SK-N-SH (cell line): ENCODE results near the gene MRPS23. TPM values are rescaled to one million over a fixed set of nuclear protein-coding genes. Genes with fewer than 3 reads are reported as not detected.
A peak's percentile ranks its signal among the peaks of the same experiment; 100 is the strongest.

Experiments used
- CTCF ChIA-PET: fragments of 300-600, 350-600 bp; formaldehyde crosslinking; extraction: SDS; loops from one replicate; lab custom pipeline; 2021; lab: Yijun Ruan, JAX
- POLR2A ChIA-PET: fragments of 350-600 bp; sonication (Branson Sonifier 250); formaldehyde crosslinking; extraction: SDS; loops from one replicate; lab custom pipeline; 2020; ENCODE audit warnings: antibody characterized with exemption, inconsistent platforms; lab: Yijun Ruan, JAX
- DNase-seq: peaks from one replicate; pipeline ENCODE4 v3.0.0; 2012
- H2AFZ ChIP-seq: fragments of 200-600 bp; sonication (generic); 2 replicates; pipeline ENCODE4 v1.8.1; 2016; ENCODE audit warnings: antibody characterized with exemption, mild to moderate bottlenecking, low read depth
- H3F3A ChIP-seq: fragments of 200-600 bp; sonication (generic); replicated peaks from 2 replicates; pipeline ENCODE3; 2016; ENCODE audit warnings: antibody characterized with exemption, mild to moderate bottlenecking; ENCODE audit not compliant: insufficient read depth
- H3K27ac ChIP-seq, 2 experiments: fragments of 200-500 bp in 1 of 2; fragments of 200-600 bp in 1 of 2; sonication (Bioruptor generic) in 1 of 2; sonication (generic), shearing (Covaris generic) in 1 of 2; 2 replicates each; pipeline versions ENCODE4 v1.5.1 to v1.6.1; 2014 to 2016; ENCODE audit warnings: low read depth in 2 of 2, inconsistent platforms in 1 of 2, low read length in 1 of 2, mild to moderate bottlenecking in 1 of 2, mixed read lengths in 1 of 2
- H3K27me3 ChIP-seq: fragments of 200-600 bp; sonication (generic), shearing (Covaris generic); 2 replicates; pipeline ENCODE4 v1.6.1; 2016; ENCODE audit warnings: mixed run types; ENCODE audit not compliant: insufficient read depth
- H3K36me3 ChIP-seq, 2 experiments: fragments of 200-500 bp in 1 of 2; fragments of 200-600 bp in 1 of 2; sonication (Bioruptor generic) in 1 of 2; sonication (generic) in 1 of 2; replicated peaks in 1 of 2; 2 replicates each; pipeline versions ENCODE3 to v1.5.1; 2014 to 2016; ENCODE audit warnings: low read length in 1 of 2, mild to moderate bottlenecking in 1 of 2; ENCODE audit not compliant: insufficient read depth in 2 of 2, control insufficient read depth in 1 of 2
- H3K4me1 ChIP-seq, 2 experiments: fragments of 200-500 bp in 1 of 2; fragments of 200-600 bp in 1 of 2; sonication (Bioruptor generic) in 1 of 2; sonication (generic), shearing (Covaris generic) in 1 of 2; 2 replicates each; pipeline versions ENCODE4 v1.5.1 to v1.6.1; 2014 to 2016; ENCODE audit warnings: low read depth in 1 of 2, low read length in 1 of 2, mixed run types in 1 of 2; ENCODE audit not compliant: insufficient read depth in 2 of 2, control insufficient read depth in 1 of 2
- H3K4me2 ChIP-seq: fragments of 200-600 bp; sonication (generic), shearing (Covaris generic); 2 replicates; pipeline ENCODE4 v1.6.1; 2017; ENCODE audit warnings: mixed run types
- H3K4me3 ChIP-seq, 2 experiments: fragments of 200-500 bp in 1 of 2; fragments of 200-600 bp in 1 of 2; sonication (Bioruptor generic) in 1 of 2; sonication (generic), shearing (Covaris generic) in 1 of 2; 2 replicates each; pipeline versions ENCODE4 v1.5.1 to v1.8.1; 2014 to 2016; ENCODE audit warnings: low read depth in 2 of 2, inconsistent platforms in 1 of 2, low read length in 1 of 2, mild to moderate bottlenecking in 1 of 2, mixed read lengths in 1 of 2, moderate library complexity in 1 of 2
- H3K79me2 ChIP-seq: fragments of 200-600 bp; sonication (generic); 2 replicates; pipeline ENCODE4 v1.8.1; 2017; ENCODE audit warnings: mild to moderate bottlenecking; ENCODE audit not compliant: insufficient read depth
- H3K9ac ChIP-seq: fragments of 200-600 bp; sonication (generic); 2 replicates; pipeline ENCODE4 v1.6.1; 2017; ENCODE audit warnings: mixed run types
- H3K9me2 ChIP-seq: fragments of 200-600 bp; sonication (generic); 2 replicates; pipeline ENCODE4 v1.6.1; 2017; ENCODE audit warnings: mixed run types
- H3K9me3 ChIP-seq: fragments of 200-600 bp; sonication (generic); 2 replicates; pipeline ENCODE4 v1.6.1; 2017; ENCODE audit warnings: mixed run types, mild to moderate bottlenecking, moderate library complexity
- H4K20me1 ChIP-seq: fragments of 200-600 bp; sonication (generic); 2 replicates; pipeline ENCODE4 v1.6.1; 2017; ENCODE audit warnings: mild to moderate bottlenecking, mixed run types; ENCODE audit not compliant: insufficient read depth
- ELF1 ChIP-seq: IDR thresholded peaks from 2 replicates; pipeline ENCODE4 v1.4.0; 2012
- FOSL2 ChIP-seq: IDR thresholded peaks from 2 replicates; pipeline ENCODE4 v1.4.0; 2012; ENCODE audit warnings: low read depth, mild to moderate bottlenecking, moderate library complexity, borderline replicate concordance
- FOXJ3 ChIP-seq: sonication (generic); formaldehyde crosslinking; IDR thresholded peaks from 2 replicates; pipeline ENCODE4 v1.5.1; 2020; ENCODE audit warnings: mild to moderate bottlenecking, missing genetic modification reagents
- FOXM1 ChIP-seq: IDR thresholded peaks from 2 replicates; pipeline ENCODE4 v1.4.0; 2012; ENCODE audit warnings: low read depth, mild to moderate bottlenecking
- GABPA ChIP-seq: IDR thresholded peaks from 2 replicates; pipeline ENCODE4 v1.4.0; 2012; ENCODE audit warnings: low read depth, mild to moderate bottlenecking
- GATA2 ChIP-seq: sonication (generic); formaldehyde crosslinking; IDR thresholded peaks from 2 replicates; pipeline ENCODE4 v1.5.0; 2020; ENCODE audit warnings: mild to moderate bottlenecking, missing genetic modification reagents
- MAX ChIP-seq: IDR thresholded peaks from 2 replicates; pipeline ENCODE4 v1.4.0; 2012; ENCODE audit warnings: low read depth
- MEF2A ChIP-seq: IDR thresholded peaks from 2 replicates; pipeline ENCODE4 v1.4.0; 2012; ENCODE audit warnings: low read depth, borderline replicate concordance
- MXI1 ChIP-seq: IDR thresholded peaks from 2 replicates; pipeline ENCODE4 v1.6.1; 2012; ENCODE audit warnings: mild to moderate bottlenecking, low read depth, low read length, improper control_type of control experiment
- NRF1 ChIP-seq: IDR thresholded peaks from 2 replicates; pipeline ENCODE4 v1.6.1; 2012; ENCODE audit warnings: low read depth, mild to moderate bottlenecking, low read length
- RAD21 ChIP-seq: IDR thresholded peaks from 2 replicates; pipeline ENCODE4 v1.6.1; 2012; ENCODE audit warnings: mild to moderate bottlenecking, low read length
- RCOR1 ChIP-seq: fragments of 150-350 bp; IDR thresholded peaks from 2 replicates; pipeline ENCODE4 v1.6.1; 2017; ENCODE audit warnings: antibody characterized with exemption, low read length
- REST ChIP-seq: IDR thresholded peaks from 2 replicates; pipeline ENCODE4 v1.6.1; 2012; ENCODE audit warnings: mild to moderate bottlenecking, low read depth, low read length, moderate library complexity
- RFX5 ChIP-seq: IDR thresholded peaks from 2 replicates; pipeline ENCODE4 v1.6.1; 2012; ENCODE audit warnings: mild to moderate bottlenecking, improper control_type of control experiment, low read length
- RXRA ChIP-seq: IDR thresholded peaks from 2 replicates; pipeline ENCODE4 v1.4.0; 2012; ENCODE audit warnings: low read depth, mild to moderate bottlenecking, borderline replicate concordance
- SIN3A ChIP-seq: IDR thresholded peaks from 2 replicates; pipeline ENCODE4 v1.6.1; 2012; ENCODE audit warnings: low read depth, mild to moderate bottlenecking, low read length, moderate library complexity, borderline replicate concordance
- SMC3 ChIP-seq: IDR thresholded peaks from 2 replicates; pipeline ENCODE4 v1.6.1; 2012; ENCODE audit warnings: low read depth, low read length, improper control_type of control experiment
- TAF1 ChIP-seq: IDR thresholded peaks from 2 replicates; pipeline ENCODE4 v1.6.1; 2012; ENCODE audit warnings: low read depth, mild to moderate bottlenecking, low read length, moderate library complexity, borderline replicate concordance
- TCF12 ChIP-seq: IDR thresholded peaks from 2 replicates; pipeline ENCODE4 v1.4.0; 2012
- TEAD4 ChIP-seq: IDR thresholded peaks from 2 replicates; pipeline ENCODE4 v1.4.0; 2012; ENCODE audit warnings: mild to moderate bottlenecking, borderline replicate concordance; ENCODE audit not compliant: insufficient read depth
- YY1 ChIP-seq: IDR thresholded peaks from 2 replicates; pipeline ENCODE4 v1.4.0; 2012; ENCODE audit warnings: low read depth, mild to moderate bottlenecking
- ZBTB33 ChIP-seq: IDR thresholded peaks from 2 replicates; pipeline ENCODE4 v1.4.0; 2012; ENCODE audit warnings: low read depth, borderline replicate concordance
- WGBS: methylation state at CpG from one replicate; pipeline ENCODE4 v1.1.6; 2017; ENCODE audit warnings: low lambda C conversion rate; 5-methylcytosine and 5-hydroxymethylcytosine counted together
- polyA plus RNA-seq, 3 experiments: library from polyadenylated mRNA; depleted of rRNA; stranded (reverse); fragments of >200 nt; gene quantifications; 2 replicates each; pipeline ENCODE4 v1.2.3, GENCODE V29; 2012
- TF ChIP-seq, protein P1 (sequence below): fragments of 200-600 bp; sonication (generic); IDR thresholded peaks from 2 replicates; pipeline ENCODE4 v1.6.1; 2017; ENCODE audit warnings: antibody characterized with exemption, mild to moderate bottlenecking, moderate library complexity
- TF ChIP-seq, protein P2 (sequence below): IDR thresholded peaks from 2 replicates; pipeline ENCODE4; 2012

The MRPS23 gene
- polyA plus RNA-seq, 1 of the 3 experiments (the other 2 are of a cell fraction), result 105 TPM

DNA sequence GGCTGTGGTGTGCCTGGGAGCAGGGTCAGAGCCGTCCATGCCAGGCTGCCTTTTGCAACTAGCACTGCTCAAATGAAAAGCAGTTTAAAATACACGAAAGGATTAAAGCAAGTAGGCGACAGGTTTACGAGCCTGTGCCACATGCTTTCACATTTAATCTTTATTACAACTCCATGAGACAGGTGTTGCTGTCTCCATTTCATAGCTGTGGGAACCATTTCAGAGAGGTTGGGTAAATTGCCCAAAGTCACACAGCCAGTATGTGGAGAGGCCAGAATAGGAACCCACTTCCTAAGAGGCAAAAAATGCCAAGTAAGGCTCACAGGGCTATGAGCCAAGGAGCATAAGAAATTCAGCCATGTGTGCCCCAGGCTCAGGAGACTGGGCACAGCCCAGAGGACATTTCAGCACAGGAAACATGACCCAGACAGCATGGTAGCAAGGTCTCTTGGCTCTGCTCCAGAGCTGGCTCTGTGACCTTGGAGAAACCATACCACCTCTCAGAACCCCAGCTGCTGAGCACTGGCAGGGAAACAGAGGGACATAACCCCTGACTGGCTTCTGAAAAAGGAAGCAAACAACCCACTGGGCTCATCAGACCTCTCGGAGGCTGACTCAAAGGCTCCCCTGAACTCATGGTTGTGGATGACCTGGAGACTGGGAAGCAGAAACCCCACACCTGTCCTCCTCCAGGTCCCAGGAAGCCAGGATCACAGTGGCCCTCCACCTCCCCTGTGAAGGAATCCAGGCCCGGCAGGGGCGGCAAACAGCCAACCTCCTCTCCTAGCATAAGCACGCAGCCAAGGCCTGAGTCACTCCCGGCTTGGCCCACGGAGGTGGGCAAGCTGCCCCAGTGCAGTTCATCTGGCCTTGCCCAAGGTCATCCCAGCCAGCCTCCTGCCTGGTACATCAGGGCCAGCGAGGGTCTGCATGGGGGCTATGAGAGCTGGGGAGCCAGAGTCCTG, 40.3 kb upstream of the MRPS23 start:
- Histone ChIP-seq H3K79me2 (peaks cover 74% of the 10 kb centered on the region), H3K9me2 (no peaks in the 10 kb centered on the region), H3F3A (peaks cover 53% of the 10 kb centered on the region), H4K20me1 (no peaks in the 10 kb centered on the region), H3K4me2 (peak overlapping the region; percentile 58), H3K36me3 (peaks cover 0 to under 1% of the 10 kb centered on the region in 2 experiments), H3K9me3 (no peaks in the 10 kb centered on the region), H3K4me1 (peaks cover 32 to 55% of the 10 kb centered on the region in 2 experiments), H3K27ac (peak overlapping the region; percentile 82 to 96), H3K4me3 (no peak overlapping the region), H3K9ac (peak overlapping the region; percentile 40; the same call in 1 of the 2 replicates), H2AFZ (no peak overlapping the region), H3K27me3 (no peaks in the 10 kb centered on the region)
- ChIA-PET POLR2A (interaction anchor here (0.6 to 2.8 kb wide), 2 partner anchors 10 to 42 kb away, joined by 4 to 7 read pairs; no protein-coding TSS in a partner anchor), CTCF (interaction anchor here (0.7 to 8.6 kb wide), 21 partner anchors 10 to 759 kb away, joined by 3 to 162 read pairs (median 6); no protein-coding TSS in a partner anchor)
- WGBS, result 40% methylated on average over 11 of the region's 11 CpGs
- peak; percentile 66 for DNase-seq
- TF ChIP-seq RFX5, result no peak
- TF ChIP-seq MXI1, result no peak
- TF ChIP-seq REST, result peak; percentile 67
- TF ChIP-seq, protein P1, sequence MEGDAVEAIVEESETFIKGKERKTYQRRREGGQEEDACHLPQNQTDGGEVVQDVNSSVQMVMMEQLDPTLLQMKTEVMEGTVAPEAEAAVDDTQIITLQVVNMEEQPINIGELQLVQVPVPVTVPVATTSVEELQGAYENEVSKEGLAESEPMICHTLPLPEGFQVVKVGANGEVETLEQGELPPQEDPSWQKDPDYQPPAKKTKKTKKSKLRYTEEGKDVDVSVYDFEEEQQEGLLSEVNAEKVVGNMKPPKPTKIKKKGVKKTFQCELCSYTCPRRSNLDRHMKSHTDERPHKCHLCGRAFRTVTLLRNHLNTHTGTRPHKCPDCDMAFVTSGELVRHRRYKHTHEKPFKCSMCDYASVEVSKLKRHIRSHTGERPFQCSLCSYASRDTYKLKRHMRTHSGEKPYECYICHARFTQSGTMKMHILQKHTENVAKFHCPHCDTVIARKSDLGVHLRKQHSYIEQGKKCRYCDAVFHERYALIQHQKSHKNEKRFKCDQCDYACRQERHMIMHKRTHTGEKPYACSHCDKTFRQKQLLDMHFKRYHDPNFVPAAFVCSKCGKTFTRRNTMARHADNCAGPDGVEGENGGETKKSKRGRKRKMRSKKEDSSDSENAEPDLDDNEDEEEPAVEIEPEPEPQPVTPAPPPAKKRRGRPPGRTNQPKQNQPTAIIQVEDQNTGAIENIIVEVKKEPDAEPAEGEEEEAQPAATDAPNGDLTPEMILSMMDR, result peak; percentile 14; the same call in 1 of the 2 replicates
- TF ChIP-seq ELF1, result no peak
- no peak; the same call in 1 of the 2 replicates for TF ChIP-seq MEF2A
- peak; percentile 89 for TF ChIP-seq SIN3A
- peak; percentile 97 for TF ChIP-seq TCF12
- TF ChIP-seq FOSL2, result peak; percentile 91; the same call in 1 of the 2 replicates
- TF ChIP-seq ZBTB33, result peak; percentile 77
- no peak for TF ChIP-seq RCOR1
- no peak for TF ChIP-seq RAD21
- TF ChIP-seq TEAD4, result peak; percentile 63
- TF ChIP-seq, protein P2, sequence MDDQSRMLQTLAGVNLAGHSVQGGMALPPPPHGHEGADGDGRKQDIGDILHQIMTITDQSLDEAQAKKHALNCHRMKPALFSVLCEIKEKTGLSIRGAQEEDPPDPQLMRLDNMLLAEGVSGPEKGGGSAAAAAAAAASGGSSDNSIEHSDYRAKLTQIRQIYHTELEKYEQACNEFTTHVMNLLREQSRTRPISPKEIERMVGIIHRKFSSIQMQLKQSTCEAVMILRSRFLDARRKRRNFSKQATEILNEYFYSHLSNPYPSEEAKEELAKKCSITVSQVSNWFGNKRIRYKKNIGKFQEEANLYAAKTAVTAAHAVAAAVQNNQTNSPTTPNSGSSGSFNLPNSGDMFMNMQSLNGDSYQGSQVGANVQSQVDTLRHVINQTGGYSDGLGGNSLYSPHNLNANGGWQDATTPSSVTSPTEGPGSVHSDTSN, result peak; percentile 89
- TF ChIP-seq RXRA, result peak; percentile 97
- no peak for TF ChIP-seq SMC3
- TF ChIP-seq TAF1, result peak; percentile 19; the same call in 1 of the 2 replicates
- TF ChIP-seq GATA2 (CRISPR knock-in tag), result no peak
- TF ChIP-seq FOXJ3 (CRISPR knock-in tag), result no peak
- peak; percentile 84; the same call in 1 of the 2 replicates for TF ChIP-seq FOXM1
- 0 out of 2 replicates have a peak, but pooled peaks have one; percentile 30 for TF ChIP-seq GABPA
- TF ChIP-seq NRF1, result no peak
- peak; percentile 92 for TF ChIP-seq MAX
- TF ChIP-seq YY1, result no peak
